Heart left ventricle (tissue), 16 donors: ENCODE results near the gene ZNF70. TPM values are rescaled to one million over a fixed set of nuclear protein-coding genes. Genes with fewer than 3 reads are reported as not detected.

Experiments used
- ATAC-seq, 4 donors: fragments of 200-7000 bp; cut with Tn5 transposase; one replicate each; pipeline ENCODE4 v1.9.1; 2020 to 2022; ENCODE audit warnings: moderate library complexity in 4 of 4, mild to moderate bottlenecking in 3 of 4, moderate number of reproducible peaks in 1 of 4
- DNase-seq, 5 donors: peaks; one replicate each; pipeline ENCODE4 v3.0.0-alpha.2; 2020
- H3K27ac ChIP-seq, 12 donors: fragments of 200-600 bp; sonication (generic) in 4 of 12; one replicate each; pipeline versions ENCODE4 v1.5.0 to v1.8.0; 2016 to 2022; ENCODE audit warnings: mild to moderate bottlenecking in 2 of 12
- H3K27me3 ChIP-seq, 9 donors: fragments of 200-600 bp; sonication (generic) in 2 of 9; one replicate each; pipeline versions ENCODE4 v1.5.1 to v1.8.0; 2016 to 2022; ENCODE audit warnings: mild to moderate bottlenecking in 3 of 9
- H3K36me3 ChIP-seq, 9 donors: fragments of 200-600 bp; sonication (generic) in 2 of 9; one replicate each; pipeline versions ENCODE4 v1.5.0 to v1.8.0; 2018 to 2022; ENCODE audit warnings: mild to moderate bottlenecking in 2 of 9
- H3K4me1 ChIP-seq, 12 donors: fragments of 200-600 bp; sonication (generic) in 4 of 12; one replicate each; pipeline versions ENCODE4 v1.5.0 to v1.8.0; 2016 to 2022; ENCODE audit warnings: mild to moderate bottlenecking in 3 of 12
- H3K4me3 ChIP-seq, 12 donors: fragments of 200-600 bp; sonication (generic) in 4 of 12; one replicate each; pipeline versions ENCODE4 v1.5.0 to v1.8.0; 2017 to 2022; ENCODE audit warnings: mild to moderate bottlenecking in 9 of 12, moderate library complexity in 4 of 12
- H3K9me3 ChIP-seq, 12 donors: fragments of 200-600 bp; sonication (generic) in 4 of 12; one replicate each; pipeline versions ENCODE4 v1.5.0 to v1.8.0; 2016 to 2022; ENCODE audit warnings: mild to moderate bottlenecking in 1 of 12
- POLR2A ChIP-seq, 2 donors: fragments of 450-650 bp; IDR thresholded peaks; one replicate each; pipeline ENCODE4 v1.6.1; 2017; ENCODE audit warnings: antibody characterized with exemption in 2 of 2, mild to moderate bottlenecking in 2 of 2, moderate library complexity in 2 of 2
- WGBS, 4 donors: extraction: QIAGEN DNeasy Blood & Tissue Kit in 2 of 4; methylation state at CpG; one replicate each; pipeline versions ENCODE4 v1.1.5 to v1.1.7; 2013 to 2018; 5-methylcytosine and 5-hydroxymethylcytosine counted together
- intact Hi-C, 10 donors: fragments of 100-400 bp; cut with DNase I; formaldehyde crosslinking; loops; one replicate each; pipeline versions ENCODE4 v1.11.1 to v1.14.2; 2022
- polyA plus RNA-seq, 2 donors: library from polyadenylated mRNA; stranded (reverse); fragments of 200-250 nt; gene quantifications; one replicate each; pipeline ENCODE4 v1.2.3, GENCODE V29; 2013
- total RNA-seq, 9 donors: library from RNA; depleted of rRNA in 2 of 9; stranded (reverse); fragments of >200 nt in 2 of 9; fragmentation: NEBNext Ultra II Directional in 3 of 9; extraction: Animal tissue kit (Norgen Biotek cat#: 25700) in 3 of 9; gene quantifications; one replicate each; pipeline versions ENCODE4 v1.1.0 to v1.2.4, GENCODE V29; 2016 to 2023
- TF ChIP-seq, protein P1 (sequence below), 12 donors: fragments of 200-600 bp; sonication (generic) in 4 of 12; IDR thresholded peaks; one replicate each; pipeline versions ENCODE4 v1.5.0 to v1.8.0; 2018 to 2022; ENCODE audit warnings: antibody characterized with exemption in 12 of 12, mild to moderate bottlenecking in 5 of 12
- donor health status: ischemic (EF 13 %, LVEDD 7.1; RV severe dilation, severe dysfunction).
- donor health status: healthy with polysubstance abuse.
- donor health status: DM: no; HTN: yes; CAD: no.
- donor health status: DM: no; HTN: no; CAD: no.
- donor health status: ischemic (EF 25% LVEDD 6.9; RV normal size, moderate dysfunction).
- donor health status: ischemic (EF 25% LVEDD 5.7; RV mildly dilated, moderate dysfunction).
- donor health status: healthy.
- donor health status: DM: yes; HTN: yes; CAD: no.
- donor health status: ischemic (EF 35%, LVEDD 5.7; RV mildly dilated, moderate dysfunction).
- donor health status: nonischemic (EF 11% LVEDD 7.7; RV severe dilation, severe dysfunction).
- donor health status: DM: yes; HTN: yes; CAD: no.
- donor health status: PGD.
- donor health status: ischemic (EF 29% LVEDD 5.4; RV normal size, mild dysfunction).
- donor health status: nonischemic (EF 23%, LVEDD 6.1; RV moderate dilation, normal function).

Gene ZNF70
- total and polyA plus RNA-seq, 11 donors, result 1.6 to 4.6 (median 3.0) TPM

DNA sequence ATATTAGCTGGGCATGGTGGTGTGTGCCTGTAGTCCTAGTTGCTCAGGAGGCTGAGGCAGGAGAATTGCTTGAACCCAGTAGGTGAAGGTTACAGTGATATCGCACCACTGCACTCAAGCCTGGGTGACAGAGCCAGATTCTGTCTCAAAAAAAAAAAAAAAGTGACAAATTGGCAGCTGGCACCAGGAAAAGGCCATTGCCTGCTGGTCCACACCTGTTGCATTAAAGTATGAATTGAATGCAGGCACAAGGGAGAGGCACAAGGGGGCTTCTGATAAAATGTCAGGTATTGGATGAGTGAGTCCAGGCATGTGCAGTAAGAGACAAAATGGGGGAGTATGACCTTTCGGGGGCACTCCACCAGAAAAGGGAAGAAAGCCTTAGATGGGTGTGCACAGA is 28.2 kb downstream of the ZNF70 start:
- ATAC-seq, result no peak
- TF ChIP-seq POLR2A (IDR thresholded peaks at IDR 0.05), result no peak
- TF ChIP-seq, protein P1, sequence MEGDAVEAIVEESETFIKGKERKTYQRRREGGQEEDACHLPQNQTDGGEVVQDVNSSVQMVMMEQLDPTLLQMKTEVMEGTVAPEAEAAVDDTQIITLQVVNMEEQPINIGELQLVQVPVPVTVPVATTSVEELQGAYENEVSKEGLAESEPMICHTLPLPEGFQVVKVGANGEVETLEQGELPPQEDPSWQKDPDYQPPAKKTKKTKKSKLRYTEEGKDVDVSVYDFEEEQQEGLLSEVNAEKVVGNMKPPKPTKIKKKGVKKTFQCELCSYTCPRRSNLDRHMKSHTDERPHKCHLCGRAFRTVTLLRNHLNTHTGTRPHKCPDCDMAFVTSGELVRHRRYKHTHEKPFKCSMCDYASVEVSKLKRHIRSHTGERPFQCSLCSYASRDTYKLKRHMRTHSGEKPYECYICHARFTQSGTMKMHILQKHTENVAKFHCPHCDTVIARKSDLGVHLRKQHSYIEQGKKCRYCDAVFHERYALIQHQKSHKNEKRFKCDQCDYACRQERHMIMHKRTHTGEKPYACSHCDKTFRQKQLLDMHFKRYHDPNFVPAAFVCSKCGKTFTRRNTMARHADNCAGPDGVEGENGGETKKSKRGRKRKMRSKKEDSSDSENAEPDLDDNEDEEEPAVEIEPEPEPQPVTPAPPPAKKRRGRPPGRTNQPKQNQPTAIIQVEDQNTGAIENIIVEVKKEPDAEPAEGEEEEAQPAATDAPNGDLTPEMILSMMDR (IDR thresholded peaks at IDR 0.05), result no peak

DNA sequence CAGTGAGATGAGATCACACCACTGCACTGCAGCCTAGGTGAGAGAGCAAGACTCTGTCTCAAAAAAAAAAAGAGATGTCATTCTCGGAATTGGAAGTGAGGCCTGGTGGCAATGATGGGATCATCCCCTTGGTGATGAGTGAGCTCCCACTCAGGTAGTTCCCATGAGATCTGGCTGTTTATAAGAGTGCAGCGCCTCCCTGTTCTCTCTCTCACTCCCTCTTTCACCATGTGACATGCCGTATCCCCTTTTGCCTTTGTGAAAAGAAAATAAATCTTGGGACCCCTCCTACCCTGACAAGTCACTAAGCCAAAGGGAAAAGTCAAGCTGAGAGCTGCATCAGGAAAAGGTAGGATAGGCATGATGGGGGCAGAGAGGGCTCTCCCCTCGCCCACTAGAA is 28.8 kb downstream of the ZNF70 start:
- no peaks in the 10 kb centered on the region for H3K9me3 ChIP-seq
- intact Hi-C loops, result no loop called here
- peaks cover 0 to 5% (median 4%) of the 10 kb centered on the region in 12 donors for H3K4me1 ChIP-seq
- TF ChIP-seq, protein P1 (IDR thresholded peaks at IDR 0.05), result no peak
- TF ChIP-seq POLR2A (IDR thresholded peaks at IDR 0.05), result no peak
- DNase-seq (no peak), ATAC-seq (no peak)
- no peaks in the 10 kb centered on the region for H3K27me3 ChIP-seq
- no peak overlapping the region for H3K27ac ChIP-seq
- H3K36me3 ChIP-seq, result no peaks in the 10 kb centered on the region
- 70 to 78% (median 76%) methylated on average over 4 of the region's 4 CpGs for WGBS, 4 donors
- H3K4me3 ChIP-seq, result no peak overlapping the region

More for the DNA sequence above, 28.2 kb downstream of the ZNF70 start:
- H3K36me3 ChIP-seq, result no peaks in the 10 kb centered on the region
- H3K4me3 ChIP-seq, result no peak overlapping the region
- no peak for DNase-seq
- no peaks in the 10 kb centered on the region for H3K27me3 ChIP-seq
- 85 to 99% (median 93%) methylated on average over 2 of the region's 2 CpGs for WGBS, 4 donors
- no peak overlapping the region for H3K27ac ChIP-seq
- H3K4me1 ChIP-seq, result no peaks in the 10 kb centered on the region
- intact Hi-C loops, result no loop called here
- H3K9me3 ChIP-seq, result no peaks in the 10 kb centered on the region

DNA sequence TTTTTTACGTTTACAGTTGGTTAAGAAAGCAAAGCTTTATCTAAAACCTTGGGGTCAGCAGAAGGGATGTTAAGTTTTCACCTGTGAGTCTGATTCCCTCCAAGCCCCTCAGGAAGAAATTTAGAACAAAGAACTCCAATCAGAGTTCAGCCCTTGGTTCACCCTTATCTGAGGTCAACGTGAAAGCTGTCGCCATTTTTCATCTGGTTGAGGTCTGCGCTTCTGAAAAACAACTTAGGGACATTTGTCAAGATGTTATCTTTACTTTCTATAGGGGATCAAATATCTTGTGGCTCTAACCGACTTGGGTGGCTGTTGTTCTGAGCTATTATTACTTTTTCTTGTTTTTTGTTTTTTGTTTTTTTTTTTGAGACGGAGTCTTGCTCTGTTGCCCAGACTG is 30.1 kb downstream of the ZNF70 start:
- Histone ChIP-seq H3K36me3 (no peaks in the 10 kb centered on the region), H3K4me3 (no peak overlapping the region), H3K27ac (no peak overlapping the region), H3K4me1 (peaks cover 0 to 15% (median 9%) of the 10 kb centered on the region in 12 donors), H3K27me3 (no peaks in the 10 kb centered on the region), H3K9me3 (no peaks in the 10 kb centered on the region)
- ATAC-seq, result no peak
- DNase-seq, result no peak
- TF ChIP-seq POLR2A (IDR thresholded peaks at IDR 0.05), result no peak
- TF ChIP-seq, protein P1 (IDR thresholded peaks at IDR 0.05), result no peak
- 69 to 80% (median 71%) methylated on average over 6 of the region's 6 CpGs for WGBS, 4 donors
- intact Hi-C loops, result no loop called here

DNA sequence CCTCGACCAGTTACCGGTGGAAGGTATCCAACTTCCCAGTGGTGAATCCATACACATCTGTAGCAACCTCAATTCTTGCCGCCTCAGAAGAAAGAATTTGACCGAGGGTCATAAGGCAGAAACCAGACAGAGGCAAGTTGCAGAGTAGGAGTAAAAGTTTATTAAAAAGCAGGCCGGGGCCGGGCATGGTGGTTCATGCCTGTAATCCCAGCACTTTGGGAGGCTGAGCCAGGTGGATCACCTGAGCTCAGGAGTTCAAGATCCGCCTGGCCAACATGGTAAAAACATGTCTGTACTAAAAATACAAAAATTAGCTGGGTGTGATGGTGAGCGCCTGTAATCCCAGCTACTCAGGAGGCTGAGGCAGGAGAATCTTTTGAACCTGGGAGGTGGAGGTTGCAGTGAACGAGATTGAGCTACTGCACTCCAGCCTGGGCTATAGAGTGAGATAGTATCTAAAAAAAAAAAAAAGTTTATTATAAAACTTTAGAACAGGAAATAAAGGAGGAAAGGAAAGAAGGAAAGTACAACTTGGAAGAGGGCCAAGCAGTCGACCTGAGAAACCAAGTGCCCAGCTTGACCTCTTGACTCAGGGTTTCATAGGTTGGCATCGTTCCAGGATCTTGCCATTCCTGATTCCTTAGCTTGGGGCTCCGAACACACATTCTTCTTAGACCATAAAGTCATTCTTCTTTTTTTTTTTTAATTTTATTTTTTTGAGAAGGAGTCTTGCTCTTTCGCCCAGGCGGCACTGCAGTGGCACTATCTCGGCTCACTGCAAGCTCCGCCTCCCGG is 32.3 kb downstream of the ZNF70 start:
- TF ChIP-seq POLR2A (IDR thresholded peaks at IDR 0.05), result no peak
- TF ChIP-seq, protein P1 (IDR thresholded peaks at IDR 0.05), result no peak
- DNase-seq (no peak), ATAC-seq (no peak)
- Histone ChIP-seq H3K4me3 (no peak overlapping the region), H3K4me1 (peaks cover 0 to 19% (median 10%) of the 10 kb centered on the region in 12 donors), H3K9me3 (no peaks in the 10 kb centered on the region), H3K27ac (no peak overlapping the region), H3K27me3 (no peaks in the 10 kb centered on the region), H3K36me3 (peaks cover 0 to 17% (median 8%) of the 10 kb centered on the region in 9 donors)
- intact Hi-C loops, result loop anchor here in 1 of 10 donors (5.0 kb wide), 1 partner anchor 34 kb away; the partner anchor contains the start of genes VPREB3 and ZNF70
- whole genome bisulfite sequencing, 4 donors, result 89 to 91% (median 90%) methylated on average over 17 of the region's 17 CpGs
